ENCODE data around the gene CYBC1.

Gene CYBC1

DNA sequence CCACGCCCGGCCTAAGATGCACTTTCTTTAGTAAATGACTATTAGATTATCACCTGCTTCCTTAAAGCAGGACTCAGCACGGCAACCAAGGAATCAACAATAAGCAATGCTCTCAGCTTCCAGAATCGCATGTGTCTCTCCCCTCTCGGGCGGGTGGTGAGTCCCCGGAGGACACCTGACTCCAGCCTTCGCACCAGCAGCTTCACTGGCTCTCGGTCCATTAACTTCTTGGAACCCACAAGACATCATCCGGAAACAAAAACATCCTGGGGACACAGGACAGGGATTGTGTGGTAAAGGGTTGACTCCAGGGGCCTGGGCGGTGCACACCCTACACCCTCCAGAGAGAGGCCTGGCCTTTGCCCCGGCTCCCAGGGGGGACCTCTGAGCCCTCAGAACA, 56.3 kb downstream of the CYBC1 start:
- FAIRE-seq = no peak
- DNase-seq (ENCODE audit: insufficient read length, low spot score) = no peak

DNA sequence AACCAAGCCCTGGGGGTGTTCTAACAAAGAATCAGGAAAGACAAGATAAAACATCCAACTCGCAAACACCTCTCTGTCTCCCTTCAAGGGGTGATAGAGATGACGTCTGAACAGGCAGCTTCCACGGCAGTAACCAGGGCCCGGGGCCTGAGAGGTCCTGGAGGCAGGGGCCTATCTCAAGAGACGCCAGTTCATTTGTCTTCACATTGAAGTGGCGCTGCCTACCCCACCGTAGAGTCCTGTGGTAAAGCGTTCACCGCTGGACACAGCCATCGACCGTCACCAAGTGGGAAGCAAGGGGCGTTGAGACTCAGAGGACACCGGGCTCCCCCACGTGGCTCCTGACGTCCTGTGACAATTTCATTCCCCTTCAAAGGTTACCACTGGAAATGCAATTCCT, 57.6 kb downstream of the CYBC1 start:
- no peak for FAIRE-seq
- no peak for DNase-seq (ENCODE audit: insufficient read length, low spot score)

Data from HTR-8/SVneo (cell line).